UCSD-AML1 (cell line): ENCODE data around the gene CNTNAP2.

Experiments used
- DNase-seq: peaks from one replicate; lab custom pipeline; 2025; ENCODE audit not compliant: unreplicated experiment; lab: John Stamatoyannopoulos, UW

CNTNAP2 gene

DNA sequence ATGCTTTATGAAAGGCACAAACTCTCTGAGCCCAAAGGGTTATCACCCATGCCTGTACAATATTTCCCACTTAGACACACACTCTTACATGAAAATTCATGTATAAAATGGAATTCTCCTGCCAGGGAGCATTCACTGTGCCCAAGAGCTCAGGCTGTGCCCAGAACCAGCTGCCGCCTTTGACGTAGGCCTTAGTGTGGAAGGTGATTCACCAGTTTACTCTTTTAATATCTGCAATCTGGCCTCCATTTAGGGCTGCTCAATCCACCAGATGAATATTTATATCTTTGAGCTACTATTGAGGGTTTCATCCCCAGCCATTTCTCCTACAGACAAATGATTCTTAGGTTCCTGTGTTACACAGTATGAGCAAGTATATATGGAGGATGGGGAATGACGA, 849.7 kb downstream of the CNTNAP2 start:
- DNase-seq: no peak

DNA sequence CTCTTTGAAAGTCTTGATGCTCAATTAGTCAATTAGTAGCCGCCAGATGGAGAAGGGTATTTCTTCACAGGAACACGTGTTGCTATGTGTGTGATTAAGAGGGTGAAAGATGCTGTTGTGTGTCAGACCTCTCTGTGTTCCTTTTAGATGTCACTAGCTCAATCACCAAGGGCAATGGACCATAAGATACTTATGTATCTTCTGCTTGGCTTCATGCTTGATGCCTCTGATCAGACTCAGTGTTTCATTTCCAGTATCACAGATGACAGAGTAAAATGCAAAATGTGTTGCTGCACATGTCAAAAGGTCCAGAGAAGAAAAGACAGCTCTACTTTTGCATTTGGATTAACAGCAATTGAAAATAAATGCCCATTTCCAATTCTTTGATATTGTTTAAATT, 865.9 kb downstream of the CNTNAP2 start:
- no peak for DNase-seq

DNA sequence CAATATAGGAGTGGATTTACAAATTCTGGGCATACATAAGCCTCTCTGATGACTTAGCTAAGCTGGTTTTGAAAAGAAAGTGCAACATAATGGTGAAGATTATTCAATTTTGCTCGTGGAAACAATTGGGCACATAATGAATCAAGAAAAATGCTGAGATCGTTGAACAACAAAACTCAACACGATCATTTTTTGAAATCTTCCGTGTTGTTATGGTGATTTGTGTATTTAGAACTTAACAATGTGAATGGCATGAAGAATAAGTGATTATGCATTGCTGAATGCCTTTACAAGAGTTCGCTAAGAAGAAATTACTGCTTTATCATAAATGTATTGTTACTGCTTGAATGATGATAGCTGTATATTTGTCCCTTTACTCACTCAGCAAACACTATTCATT, 875.0 kb downstream of the CNTNAP2 start:
- DNase-seq: no peak

DNA sequence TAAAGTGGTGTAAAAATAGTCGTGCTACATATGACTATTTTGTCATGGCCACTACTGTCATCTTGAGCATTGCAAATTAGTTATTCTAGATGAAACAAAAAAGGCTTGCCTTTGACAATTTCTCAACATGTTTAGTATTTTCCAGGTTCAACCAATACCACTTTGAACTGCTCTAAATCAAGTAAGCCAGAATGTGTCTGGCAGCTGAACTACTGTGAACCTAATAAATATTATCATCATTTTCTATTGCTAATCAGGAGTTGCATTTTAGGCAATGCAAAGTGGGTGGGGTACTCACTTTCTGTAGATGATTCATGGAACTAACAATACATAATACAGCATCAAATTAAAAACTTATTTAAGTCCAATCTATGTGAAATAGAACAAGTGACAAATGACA, 877.2 kb downstream of the CNTNAP2 start:
- no peak for DNase-seq

DNA sequence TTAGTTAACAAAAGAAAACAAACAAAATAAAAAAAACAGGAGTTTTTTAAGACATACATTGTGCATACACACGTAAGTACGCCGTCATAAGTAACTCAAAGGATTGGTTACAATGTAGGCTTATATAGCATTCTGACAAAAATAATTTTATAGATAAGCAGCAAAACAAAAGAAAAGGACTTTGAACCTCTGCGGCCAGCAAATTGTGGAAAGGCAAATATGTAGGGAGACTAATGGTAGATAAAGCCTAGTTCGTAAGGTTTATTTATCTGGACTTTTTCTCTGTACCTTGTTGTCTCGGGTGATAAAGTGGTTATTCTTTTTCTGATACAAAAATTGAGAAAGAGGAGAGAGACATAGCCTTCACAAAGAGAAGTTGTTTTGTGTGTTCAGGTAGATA, 891.9 kb downstream of the CNTNAP2 start:
- no peak for DNase-seq

DNA sequence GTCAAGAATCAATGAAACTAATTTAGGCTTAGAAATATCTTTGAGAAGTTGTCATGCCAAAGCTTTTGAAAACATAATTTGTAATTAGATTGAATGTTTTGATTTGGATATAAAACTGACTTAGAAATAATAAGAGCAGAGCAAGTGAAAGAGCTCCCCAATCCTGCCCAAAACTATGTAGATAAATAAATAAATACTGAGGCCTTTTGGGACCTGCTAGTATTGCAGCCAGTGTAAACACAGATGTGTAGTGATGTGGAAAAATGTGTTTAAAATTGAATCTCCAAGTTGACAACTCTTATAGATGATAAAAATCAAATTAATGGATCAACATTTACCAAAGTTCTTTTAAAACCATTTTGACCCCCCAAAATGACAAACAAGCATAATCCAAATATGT, 896.1 kb downstream of the CNTNAP2 start:
- DNase-seq: no peak

DNA sequence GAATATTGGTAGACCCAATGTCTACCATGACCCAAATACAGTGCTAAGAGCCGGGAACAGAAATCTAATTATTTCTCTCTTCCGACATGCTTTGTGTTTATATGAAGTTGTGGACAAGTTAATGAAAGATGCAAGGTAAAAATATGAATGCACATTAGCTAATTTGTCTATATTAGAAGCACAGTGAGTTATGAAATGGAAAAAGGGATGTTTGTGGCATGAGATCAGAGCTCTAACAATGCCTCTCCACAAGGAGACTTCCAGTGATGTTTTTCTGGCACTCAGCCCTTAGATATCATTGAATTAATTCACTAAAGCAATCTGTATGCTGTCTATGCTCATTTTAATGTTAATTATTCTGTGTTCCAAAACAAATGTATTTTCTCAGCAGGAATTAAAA, 897.2 kb downstream of the CNTNAP2 start:
- no peak for DNase-seq

DNA sequence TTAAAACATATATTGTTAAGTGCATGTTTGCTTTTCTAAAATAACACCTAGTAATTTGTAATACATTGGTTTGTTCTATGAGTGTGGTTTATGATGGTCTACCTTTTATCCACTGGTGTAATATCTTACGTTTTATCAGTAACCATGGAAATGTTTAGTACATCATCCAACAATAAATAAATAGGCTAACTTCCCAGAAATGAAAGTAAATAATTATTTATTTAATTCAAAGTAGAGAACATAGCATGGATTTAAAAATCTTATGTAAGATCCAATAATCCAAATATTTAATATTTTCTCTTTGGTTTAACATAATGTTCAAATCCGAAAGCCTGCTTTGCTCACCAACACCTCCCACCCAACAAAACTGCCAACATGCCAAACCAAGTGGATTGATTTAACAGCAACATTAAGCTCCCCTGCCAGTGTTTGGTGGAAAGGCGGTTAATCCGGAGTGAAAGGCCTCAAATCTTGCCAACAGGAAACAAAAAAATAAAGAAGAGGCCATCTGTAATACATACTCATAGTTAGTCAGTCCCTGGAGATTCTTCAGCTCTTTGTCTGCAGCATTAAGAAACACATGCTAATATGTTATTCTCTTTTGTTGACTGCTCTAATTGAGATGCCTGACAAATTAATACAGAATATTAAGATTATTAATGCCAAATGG, 897.8 kb downstream of the CNTNAP2 start:
- no peak for DNase-seq

DNA sequence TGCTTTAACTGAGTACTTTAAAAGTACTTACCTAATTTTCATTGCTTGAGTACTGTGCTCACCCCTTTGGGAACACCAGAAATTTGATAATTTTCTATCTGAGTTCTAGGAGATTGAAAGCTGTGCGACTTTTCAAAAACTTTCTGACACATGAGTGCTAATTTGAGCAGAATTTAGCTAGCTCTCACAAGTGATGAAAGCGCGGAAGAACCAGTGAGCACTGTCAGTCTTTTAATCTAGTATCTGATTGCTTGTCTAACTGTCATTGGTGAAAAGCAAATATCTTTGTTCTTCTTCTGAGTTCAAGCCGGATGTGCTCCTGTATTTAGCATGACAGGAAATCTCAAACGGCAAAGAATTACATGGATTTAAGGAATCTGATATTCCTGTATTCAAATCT, 899.4 kb downstream of the CNTNAP2 start:
- DNase-seq: no peak

DNA sequence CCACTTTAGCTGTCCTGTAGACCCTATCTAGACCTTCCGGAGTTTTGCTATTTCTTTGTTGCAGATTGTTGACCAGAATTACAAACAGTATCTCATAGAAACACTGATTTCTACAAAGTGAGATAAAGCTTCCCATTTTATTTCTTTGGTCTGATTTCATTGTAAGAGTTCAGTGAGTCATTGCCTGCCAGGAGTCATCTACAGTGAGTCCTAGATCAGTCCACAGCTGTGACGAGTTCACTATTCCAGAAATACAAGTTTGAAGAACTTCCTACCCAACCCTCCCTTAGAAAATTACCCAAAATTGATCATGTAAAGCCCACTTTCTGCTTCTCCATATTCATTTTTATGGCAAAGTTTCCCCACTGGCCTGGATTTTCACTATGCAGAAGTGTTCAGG, 905.5 kb downstream of the CNTNAP2 start:
- DNase-seq: no peak

DNA sequence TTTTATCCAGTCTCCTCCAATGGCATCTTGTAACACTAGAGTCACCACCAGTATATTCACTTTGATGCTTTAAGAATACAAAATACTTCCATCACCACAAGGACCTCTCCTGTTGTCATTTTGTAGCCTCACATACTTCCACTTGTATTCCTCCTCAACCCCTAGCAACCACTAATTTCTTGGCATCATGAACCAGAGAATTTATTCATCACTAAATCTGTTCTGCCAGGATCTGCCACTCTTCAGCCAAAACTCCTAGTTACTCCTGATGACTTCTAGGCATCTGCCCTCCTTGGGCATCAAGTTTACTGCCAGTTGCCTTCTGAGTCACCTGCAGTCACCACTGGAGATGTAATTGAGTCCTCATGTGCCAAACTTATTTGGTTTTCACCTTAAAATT, 906.8 kb downstream of the CNTNAP2 start:
- no peak for DNase-seq

DNA sequence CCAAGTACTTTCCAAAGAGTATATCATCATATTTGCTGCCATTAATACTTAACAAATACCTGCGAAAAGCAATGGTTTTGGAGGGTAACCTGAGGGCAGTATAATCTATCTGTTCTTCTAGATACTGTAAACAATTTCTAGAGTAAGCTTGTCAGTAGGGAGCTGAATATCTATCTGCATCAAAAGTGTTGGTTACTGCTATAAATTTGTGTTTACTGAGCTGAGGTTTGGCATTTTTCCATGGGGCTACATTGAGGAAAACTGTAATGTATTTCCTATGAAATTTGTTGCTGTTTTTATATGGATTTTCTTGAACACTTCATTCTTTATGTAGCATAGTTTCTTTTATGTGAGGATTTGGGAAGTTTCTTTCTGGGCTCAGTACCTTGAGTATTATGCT, 913.4 kb downstream of the CNTNAP2 start:
- DNase-seq: no peak

DNA sequence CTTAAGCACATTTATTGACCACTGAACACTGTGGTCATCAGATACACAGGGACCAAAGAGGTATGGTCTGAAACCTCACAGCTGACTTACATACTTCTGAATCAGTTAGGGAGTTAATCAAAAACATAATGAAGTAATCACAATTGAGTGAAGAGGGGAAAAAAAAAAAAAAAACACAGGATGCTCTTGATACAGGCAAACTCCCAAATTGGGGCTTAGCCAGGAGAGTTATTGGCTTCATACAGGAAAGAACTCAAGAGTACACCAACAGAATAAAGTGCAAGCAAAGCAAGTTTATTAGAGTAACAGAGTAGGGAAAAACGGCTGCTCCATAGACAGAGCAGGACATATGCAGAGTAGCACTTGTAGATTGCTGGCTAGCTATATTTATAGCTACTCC, 917.0 kb downstream of the CNTNAP2 start:
- no peak for DNase-seq

DNA sequence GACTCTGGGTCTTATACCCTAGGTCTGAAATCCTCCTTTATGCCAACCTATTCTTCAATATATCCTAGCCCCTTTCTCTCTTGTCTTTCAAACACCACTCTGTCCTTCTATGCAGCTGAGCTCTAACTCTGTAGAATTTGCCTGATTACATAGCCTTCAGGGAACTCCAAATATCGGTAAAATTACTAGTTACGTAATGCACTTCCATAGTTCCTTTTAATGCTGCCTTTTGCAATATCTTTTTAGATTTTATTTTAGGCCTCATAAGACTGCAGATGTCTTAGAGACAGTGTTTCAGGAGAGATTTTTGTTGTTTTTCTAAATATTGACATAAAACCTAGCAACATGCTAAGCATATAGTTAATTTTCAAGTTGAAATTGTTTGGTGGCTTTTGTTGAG, 924.8 kb downstream of the CNTNAP2 start:
- DNase-seq: no peak

DNA sequence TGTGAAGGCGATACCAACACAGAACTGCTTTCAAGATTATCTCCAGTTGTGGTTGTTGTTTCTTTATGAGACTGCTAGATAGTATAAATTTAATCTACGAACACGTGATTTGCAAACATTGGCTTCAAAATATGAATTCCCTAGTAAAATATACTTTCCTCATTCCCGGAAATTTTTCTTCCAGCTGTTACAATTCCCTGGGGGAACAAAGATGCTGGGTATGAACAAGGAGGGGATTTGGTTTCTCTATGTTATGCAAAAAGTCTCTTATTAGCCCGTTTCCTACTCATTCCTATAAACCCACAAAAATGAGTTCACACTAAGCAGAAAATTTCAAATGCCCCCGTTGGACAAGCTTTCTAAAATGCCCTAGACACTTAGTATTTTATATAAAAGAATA, 928.3 kb downstream of the CNTNAP2 start:
- no peak for DNase-seq

DNA sequence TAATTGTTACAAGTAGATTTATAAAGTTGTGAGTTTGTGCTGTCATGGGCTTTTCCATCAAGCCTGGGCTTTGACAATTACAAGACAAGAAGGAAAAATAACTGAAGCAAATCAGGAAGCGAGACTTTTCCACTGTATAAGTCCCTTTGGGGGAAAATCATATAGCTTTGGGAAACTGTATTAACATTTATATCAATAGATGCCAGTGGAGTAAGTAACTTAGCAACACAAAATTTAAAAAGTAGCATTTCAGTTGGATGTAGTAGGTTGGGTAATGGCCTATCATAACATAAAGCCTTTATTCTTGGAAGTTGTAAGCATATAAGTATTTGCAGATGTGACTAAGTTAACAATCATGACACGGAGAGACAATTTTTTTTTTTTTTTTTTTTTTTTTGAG, 931.1 kb downstream of the CNTNAP2 start:
- no peak for DNase-seq

DNA sequence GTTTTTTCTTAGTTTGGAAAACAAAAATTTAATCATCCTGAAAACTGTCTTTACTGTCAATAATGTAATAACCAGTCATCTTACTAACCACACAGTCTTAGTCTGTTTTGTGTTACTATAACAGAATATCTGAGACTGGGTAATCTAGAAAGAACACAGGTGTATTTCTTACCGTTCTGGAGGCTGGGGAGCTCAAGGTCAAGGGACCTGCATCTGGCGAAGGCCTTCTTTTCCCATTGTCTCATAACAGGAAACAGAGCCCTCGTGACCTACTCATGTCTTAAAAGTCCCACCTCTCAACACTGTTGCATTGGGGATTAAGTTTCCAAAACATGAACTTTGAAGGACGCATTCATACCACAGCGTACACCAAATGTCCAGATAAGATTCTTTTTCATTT, 932.3 kb downstream of the CNTNAP2 start:
- DNase-seq: no peak

DNA sequence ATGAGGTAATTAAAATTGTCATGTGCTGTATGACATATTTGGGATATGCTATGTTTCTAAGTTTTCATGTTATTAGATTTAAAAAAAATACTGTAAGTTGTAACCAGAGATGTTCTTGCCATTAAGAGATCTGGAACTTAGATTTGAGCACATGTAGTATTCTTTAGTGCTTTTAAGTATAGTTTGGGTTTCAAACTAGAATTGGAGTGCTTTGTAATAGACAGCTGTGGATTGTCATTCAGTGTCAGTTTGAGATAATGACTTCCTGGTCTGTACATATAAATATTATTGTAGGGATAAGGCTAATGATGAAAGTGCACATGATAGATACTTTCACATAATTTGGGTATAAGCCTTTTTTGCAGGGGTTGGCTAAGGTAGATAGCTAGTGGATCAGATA, 936.2 kb downstream of the CNTNAP2 start:
- no peak for DNase-seq

DNA sequence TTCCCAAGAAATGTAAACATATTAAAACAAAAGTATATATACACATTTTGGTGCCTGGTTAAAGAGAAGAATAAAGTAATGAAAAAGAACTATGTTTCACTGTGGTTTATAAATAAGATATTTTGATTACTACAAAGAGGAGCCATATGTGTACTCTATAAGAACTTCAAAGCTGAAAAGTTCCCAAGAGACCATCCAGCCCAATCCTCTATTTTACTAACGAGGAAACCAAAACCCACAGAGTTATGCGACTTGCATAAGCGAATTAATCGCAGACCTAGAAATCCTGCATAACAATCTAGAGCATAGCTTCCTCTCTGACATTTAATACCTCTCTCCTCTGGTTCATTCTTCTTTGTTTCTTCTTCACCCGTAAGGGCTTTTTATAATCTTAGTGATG, 937.1 kb downstream of the CNTNAP2 start:
- no peak for DNase-seq

DNA sequence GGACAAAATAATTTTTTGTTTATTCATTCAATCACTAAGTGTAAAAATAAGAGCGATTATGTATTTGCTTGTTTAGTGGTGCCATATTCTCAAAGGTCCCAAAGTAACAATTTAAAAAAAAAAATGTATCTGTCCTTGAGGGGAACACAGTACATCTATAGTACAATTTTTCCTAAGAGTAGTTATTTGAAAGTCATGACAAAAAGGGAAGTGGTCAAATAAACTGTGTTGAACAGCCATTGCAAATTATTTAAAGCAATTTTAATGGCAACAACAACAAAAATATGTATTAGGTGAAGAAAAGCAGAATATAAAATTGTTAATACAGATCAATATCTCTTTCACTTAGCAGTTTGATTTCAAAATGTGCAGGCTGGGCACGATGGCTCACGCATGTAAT, 943.5 kb downstream of the CNTNAP2 start:
- no peak for DNase-seq

DNA sequence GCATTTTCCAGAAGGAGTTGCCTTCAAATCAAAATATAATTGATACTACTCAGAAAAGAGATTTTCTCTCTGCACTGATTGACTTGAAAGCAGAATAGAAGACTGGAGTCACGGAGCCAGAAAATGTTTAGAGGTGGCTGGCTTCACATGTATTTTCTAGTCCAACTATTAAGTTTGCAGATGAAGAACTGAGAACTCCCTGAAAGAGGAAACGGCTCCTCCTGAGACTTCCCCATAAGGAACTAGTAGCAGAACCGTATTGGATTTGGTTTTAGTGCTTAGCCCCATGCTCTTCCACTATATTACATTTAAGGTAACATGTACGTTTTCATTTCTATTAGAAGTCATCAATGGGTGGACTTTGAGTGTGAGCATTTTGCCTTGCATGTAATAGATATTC, 946.3 kb downstream of the CNTNAP2 start:
- DNase-seq: no peak

DNA sequence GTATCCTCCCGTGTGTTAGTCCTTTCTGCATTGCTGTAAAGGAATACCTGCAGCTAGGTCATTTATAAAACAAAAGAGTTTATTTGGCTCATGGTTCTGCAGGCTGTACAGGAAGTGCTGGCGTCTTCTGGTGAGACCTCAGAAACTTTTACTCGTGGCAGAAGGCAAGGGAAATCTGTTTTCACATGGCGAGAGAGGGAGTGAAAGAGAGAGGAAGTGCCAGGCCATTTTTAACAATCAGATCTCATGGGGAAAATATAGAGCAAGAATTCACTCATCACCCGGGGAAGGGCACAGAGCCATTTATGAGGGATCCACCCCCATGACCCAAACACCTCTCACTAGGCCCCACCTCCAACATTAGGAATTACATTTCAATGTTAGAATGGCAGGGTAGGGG, 952.2 kb downstream of the CNTNAP2 start:
- DNase-seq: no peak

DNA sequence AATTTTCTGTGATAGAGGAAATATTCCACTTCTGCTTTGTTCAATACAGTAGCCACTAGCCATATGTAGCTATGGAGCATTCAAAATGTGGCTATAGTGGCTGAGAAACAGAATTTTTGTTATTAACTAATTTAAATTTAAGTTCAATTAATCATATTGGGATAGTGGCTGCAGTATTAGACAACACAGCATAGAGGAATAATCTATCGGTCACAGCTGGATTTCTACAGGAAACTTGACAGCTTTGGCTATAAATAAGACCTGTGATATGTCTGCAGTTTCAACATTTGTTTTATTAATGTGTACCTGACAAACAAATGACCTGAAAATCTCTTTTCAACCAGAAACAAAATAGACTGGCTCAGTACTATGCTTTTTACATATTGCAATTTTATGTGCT, 953.2 kb downstream of the CNTNAP2 start:
- DNase-seq: no peak

DNA sequence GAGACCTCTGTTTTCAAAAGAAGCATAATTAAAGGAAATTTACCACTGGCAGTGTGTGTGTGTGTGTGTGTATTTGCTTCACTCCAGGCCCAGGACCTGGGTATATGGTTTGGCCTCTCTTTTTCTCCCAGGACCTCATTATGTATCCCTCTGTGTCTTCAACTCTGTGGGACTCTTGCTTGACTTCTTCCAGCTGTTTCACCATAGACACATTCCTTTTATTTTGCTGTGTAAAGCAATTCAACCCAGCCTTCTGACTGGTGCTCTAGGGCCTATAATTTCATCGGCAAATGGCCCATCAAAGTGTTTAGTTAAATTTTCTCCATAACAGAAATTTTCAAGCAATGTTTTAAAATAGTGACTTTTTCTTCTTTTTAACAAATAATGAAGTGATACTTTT, 954.3 kb downstream of the CNTNAP2 start:
- no peak for DNase-seq
